Right renal pelvis (tissue), 4 donors: ENCODE data around the gene ARHGEF10L. TPM values are rescaled to one million over a fixed set of nuclear protein-coding genes. Genes with fewer than 3 reads are reported as not detected.

Experiments
- DNase-seq, 4 donors: peaks; one replicate each; pipeline ENCODE4 v3.0.0-alpha.2; 2013; ENCODE audit warnings: low read depth in 4 of 4, low spot score in 3 of 4, missing footprints in 1 of 4
- polyA plus RNA-seq, 4 donors: library from polyadenylated mRNA; unstranded; fragments of 120-200 nt; gene quantifications; one replicate each; pipeline ENCODE4 v1.2.1, GENCODE V29; 2013; ENCODE audit not compliant: insufficient read length in 4 of 4

ARHGEF10L gene
- polyA plus RNA-seq, 4 donors = 40.6 to 51.3 (median 44.6) TPM

- no peak for DNase-seq
These were observed 90.0 kb downstream of the ARHGEF10L start for GRCh38 chr1:17629460-17629859.

- no peak for DNase-seq
These were observed 90.7 kb downstream of the ARHGEF10L start for GRCh38 chr1:17630048-17630830.

- DNase-seq = no peak
These were observed 91.5 kb downstream of the ARHGEF10L start for GRCh38 chr1:17630986-17631385.

GRCh38 chr1:17631410-17631809, 91.9 kb downstream of the ARHGEF10L start:
- DNase-seq = no peak

GRCh38 chr1:17632106-17632505, 92.6 kb downstream of the ARHGEF10L start:
- DNase-seq = no peak

GRCh38 chr1:17632541-17633184, 93.2 kb downstream of the ARHGEF10L start:
- DNase-seq = no peak

- no peak for DNase-seq
These were observed 94.2 kb downstream of the ARHGEF10L start for GRCh38 chr1:17633654-17634053.

GRCh38 chr1:17635276-17635675, 95.8 kb downstream of the ARHGEF10L start:
- no peak for DNase-seq

GRCh38 chr1:17635811-17636210, 96.3 kb downstream of the ARHGEF10L start:
- DNase-seq = no peak

- no peak for DNase-seq
These were observed 97.1 kb downstream of the ARHGEF10L start for GRCh38 chr1:17636612-17637011.

GRCh38 chr1:17637055-17637454, 97.6 kb downstream of the ARHGEF10L start:
- DNase-seq = no peak

- DNase-seq = no peak
These were observed 100.3 kb downstream of the ARHGEF10L start for GRCh38 chr1:17639703-17640340.

GRCh38 chr1:17640393-17640792, 100.9 kb downstream of the ARHGEF10L start:
- DNase-seq = no peak

GRCh38 chr1:17640975-17641374, 101.5 kb downstream of the ARHGEF10L start:
- DNase-seq = no peak

GRCh38 chr1:17642169-17642568, 102.7 kb downstream of the ARHGEF10L start:
- no peak for DNase-seq

GRCh38 chr1:17642943-17643342, 103.4 kb downstream of the ARHGEF10L start:
- no peak for DNase-seq

GRCh38 chr1:17643861-17644703, 104.6 kb downstream of the ARHGEF10L start:
- DNase-seq = no peak

GRCh38 chr1:17645068-17645911, 105.8 kb downstream of the ARHGEF10L start:
- DNase-seq = no peak

- DNase-seq = no peak
These were observed 107.2 kb downstream of the ARHGEF10L start for GRCh38 chr1:17646444-17647280.
